ENCODE measurements around the gene GARS1.

Gene GARS1

DNA sequence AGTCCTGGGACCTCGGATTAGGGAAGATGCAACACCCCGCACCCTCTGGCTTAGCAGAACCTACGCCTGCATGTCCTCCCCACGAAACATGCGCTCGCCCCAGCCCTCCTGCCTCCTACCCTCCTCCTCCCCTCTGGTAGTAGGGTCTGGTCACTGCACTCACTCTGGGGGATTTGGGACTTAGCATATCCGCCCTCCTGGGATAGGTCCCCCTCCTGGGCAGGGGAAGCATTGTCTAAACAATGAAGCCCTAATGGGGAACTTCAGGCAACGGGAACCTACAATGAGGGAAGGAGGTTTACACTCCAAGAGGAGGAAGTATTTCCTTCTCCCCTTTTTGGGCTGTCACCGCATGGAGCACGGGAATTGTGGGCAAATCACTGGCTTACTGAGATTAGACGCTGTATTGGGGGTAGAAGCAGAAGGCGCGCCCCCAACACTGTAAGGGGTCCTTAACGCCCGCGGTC, 86.7 kb downstream of the GARS1 start:
- TF ChIP-seq, protein P1, sequence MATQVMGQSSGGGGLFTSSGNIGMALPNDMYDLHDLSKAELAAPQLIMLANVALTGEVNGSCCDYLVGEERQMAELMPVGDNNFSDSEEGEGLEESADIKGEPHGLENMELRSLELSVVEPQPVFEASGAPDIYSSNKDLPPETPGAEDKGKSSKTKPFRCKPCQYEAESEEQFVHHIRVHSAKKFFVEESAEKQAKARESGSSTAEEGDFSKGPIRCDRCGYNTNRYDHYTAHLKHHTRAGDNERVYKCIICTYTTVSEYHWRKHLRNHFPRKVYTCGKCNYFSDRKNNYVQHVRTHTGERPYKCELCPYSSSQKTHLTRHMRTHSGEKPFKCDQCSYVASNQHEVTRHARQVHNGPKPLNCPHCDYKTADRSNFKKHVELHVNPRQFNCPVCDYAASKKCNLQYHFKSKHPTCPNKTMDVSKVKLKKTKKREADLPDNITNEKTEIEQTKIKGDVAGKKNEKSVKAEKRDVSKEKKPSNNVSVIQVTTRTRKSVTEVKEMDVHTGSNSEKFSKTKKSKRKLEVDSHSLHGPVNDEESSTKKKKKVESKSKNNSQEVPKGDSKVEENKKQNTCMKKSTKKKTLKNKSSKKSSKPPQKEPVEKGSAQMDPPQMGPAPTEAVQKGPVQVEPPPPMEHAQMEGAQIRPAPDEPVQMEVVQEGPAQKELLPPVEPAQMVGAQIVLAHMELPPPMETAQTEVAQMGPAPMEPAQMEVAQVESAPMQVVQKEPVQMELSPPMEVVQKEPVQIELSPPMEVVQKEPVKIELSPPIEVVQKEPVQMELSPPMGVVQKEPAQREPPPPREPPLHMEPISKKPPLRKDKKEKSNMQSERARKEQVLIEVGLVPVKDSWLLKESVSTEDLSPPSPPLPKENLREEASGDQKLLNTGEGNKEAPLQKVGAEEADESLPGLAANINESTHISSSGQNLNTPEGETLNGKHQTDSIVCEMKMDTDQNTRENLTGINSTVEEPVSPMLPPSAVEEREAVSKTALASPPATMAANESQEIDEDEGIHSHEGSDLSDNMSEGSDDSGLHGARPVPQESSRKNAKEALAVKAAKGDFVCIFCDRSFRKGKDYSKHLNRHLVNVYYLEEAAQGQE (IDR thresholded peaks at IDR 0.05; ENCODE audit: insufficient replicate concordance, low read depth), result no peak
- TF ChIP-seq POLR2AphosphoS5 (IDR thresholded peaks at IDR 0.05; ENCODE audit: low read depth), result no peak
- TF ChIP-seq GABPA (IDR thresholded peaks at IDR 0.05; ENCODE audit: low read depth), result no peak
- TF ChIP-seq, protein P2, sequence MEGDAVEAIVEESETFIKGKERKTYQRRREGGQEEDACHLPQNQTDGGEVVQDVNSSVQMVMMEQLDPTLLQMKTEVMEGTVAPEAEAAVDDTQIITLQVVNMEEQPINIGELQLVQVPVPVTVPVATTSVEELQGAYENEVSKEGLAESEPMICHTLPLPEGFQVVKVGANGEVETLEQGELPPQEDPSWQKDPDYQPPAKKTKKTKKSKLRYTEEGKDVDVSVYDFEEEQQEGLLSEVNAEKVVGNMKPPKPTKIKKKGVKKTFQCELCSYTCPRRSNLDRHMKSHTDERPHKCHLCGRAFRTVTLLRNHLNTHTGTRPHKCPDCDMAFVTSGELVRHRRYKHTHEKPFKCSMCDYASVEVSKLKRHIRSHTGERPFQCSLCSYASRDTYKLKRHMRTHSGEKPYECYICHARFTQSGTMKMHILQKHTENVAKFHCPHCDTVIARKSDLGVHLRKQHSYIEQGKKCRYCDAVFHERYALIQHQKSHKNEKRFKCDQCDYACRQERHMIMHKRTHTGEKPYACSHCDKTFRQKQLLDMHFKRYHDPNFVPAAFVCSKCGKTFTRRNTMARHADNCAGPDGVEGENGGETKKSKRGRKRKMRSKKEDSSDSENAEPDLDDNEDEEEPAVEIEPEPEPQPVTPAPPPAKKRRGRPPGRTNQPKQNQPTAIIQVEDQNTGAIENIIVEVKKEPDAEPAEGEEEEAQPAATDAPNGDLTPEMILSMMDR (IDR thresholded peaks at IDR 0.05; ENCODE audit: insufficient read depth, low read length), result no peak
- peak in 1 of 2 experiments; percentile 17 for DNase-seq (ENCODE audit: low read depth in 1 of 2, low spot score in 1 of 2)
- H3K27ac ChIP-seq (replicated peaks), result no peak overlapping the region
- H3K27me3 ChIP-seq (ENCODE audit: insufficient read depth, poor library complexity, severe bottlenecking), result peaks cover 49% of the 10 kb centered on the region
- no peak overlapping the region for H3K4me3 ChIP-seq (replicated peaks; ENCODE audit: insufficient read depth, low read length)

DNA sequence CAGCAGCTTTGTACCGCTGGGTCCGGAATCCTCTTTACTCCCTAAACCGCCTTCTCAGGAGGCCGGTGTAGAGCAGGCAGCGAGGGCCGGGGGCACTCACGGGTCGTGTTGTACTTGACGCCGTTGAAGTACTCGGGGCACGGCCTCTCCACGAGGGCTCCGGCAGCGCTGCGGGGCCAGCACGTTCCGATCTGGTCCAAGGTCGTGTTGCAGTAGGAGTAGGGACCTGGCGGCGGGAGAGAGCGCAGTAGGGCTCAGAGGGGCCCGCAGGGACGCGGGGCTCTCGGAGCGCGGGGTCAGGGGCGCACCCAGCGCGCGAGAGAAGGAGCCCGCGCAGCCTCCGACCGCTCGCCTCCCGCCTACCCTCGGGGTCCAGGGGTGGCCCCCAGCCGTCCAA, 87.1 kb downstream of the GARS1 start:
- Histone ChIP-seq H3K4me3 (replicated peaks; ENCODE audit: insufficient read depth, low read length) (no peak overlapping the region), H3K27me3 (ENCODE audit: insufficient read depth, poor library complexity, severe bottlenecking) (peaks cover 49% of the 10 kb centered on the region), H3K27ac (replicated peaks) (no peak overlapping the region)
- peak in 1 of 2 experiments; percentile 3 for DNase-seq (ENCODE audit: low read depth in 1 of 2, low spot score in 1 of 2)
- TF ChIP-seq GABPA (IDR thresholded peaks at IDR 0.05; ENCODE audit: low read depth) (no peak), SPI1 (IDR thresholded peaks at IDR 0.05; ENCODE audit: borderline replicate concordance, low read depth) (no peak), POLR2AphosphoS5 (IDR thresholded peaks at IDR 0.05; ENCODE audit: low read depth) (no peak)
- TF ChIP-seq, protein P2 (IDR thresholded peaks at IDR 0.05; ENCODE audit: insufficient read depth, low read length), result no peak
- TF ChIP-seq, protein P1 (IDR thresholded peaks at IDR 0.05; ENCODE audit: insufficient replicate concordance, low read depth), result no peak

DNA sequence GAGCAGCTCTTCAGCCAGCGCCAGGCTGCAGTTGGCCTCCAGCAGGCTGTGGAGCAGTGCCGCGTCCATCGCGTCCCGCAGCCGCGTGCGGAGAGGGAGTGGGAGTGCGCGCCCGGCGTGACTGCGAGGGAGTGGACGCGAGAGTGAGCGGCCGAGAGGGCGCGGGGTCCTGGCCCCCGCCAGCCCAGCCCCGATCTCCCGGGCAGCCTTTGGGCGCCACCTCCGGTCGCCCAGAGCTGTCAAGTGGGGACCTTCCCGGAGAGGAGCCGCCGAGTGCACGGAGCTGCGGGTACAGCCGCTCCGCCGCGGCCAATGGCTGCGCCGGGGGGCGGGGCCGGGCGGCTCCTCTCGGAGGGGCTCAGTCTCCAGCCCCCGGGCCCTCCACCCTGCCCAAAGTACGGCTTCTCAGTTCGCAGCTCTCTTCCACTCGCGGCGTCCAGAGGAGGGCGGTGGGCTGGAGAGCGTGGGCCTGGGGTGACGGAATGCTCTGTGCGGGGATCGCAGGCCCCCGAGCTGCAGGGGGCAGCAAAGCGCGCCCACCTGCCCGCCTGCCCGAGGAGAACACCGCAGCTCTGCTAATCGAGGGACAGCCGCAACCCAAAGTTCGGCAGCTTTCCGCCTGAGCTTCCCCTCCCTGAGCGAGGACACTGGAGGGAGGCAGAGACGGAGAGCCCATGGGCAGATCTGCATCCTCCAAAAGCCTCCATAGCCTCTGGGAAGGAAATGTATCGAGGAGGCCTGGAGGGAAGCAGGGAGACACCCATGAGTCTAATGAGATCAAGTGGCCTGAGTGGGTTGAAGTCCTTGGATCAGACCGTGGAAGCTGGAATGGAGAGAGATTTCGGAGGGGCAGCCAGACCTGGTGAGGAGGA, 87.8 kb downstream of the GARS1 start, which contains the start of gene CRHR2:
CRHR2 (minus strand) TSS at position 245 of the 872 bp plus-strand sequence; CDS start at position 69, 176 bp downstream.
- no peak for DNase-seq (ENCODE audit: low read depth in 1 of 2, low spot score in 1 of 2)
- TF ChIP-seq, protein P1 (IDR thresholded peaks at IDR 0.05; ENCODE audit: insufficient replicate concordance, low read depth), result no peak
- TF ChIP-seq POLR2AphosphoS5 (IDR thresholded peaks at IDR 0.05; ENCODE audit: low read depth) (no peak), SPI1 (IDR thresholded peaks at IDR 0.05; ENCODE audit: borderline replicate concordance, low read depth) (no peak), GABPA (IDR thresholded peaks at IDR 0.05; ENCODE audit: low read depth) (no peak)
- TF ChIP-seq, protein P2 (IDR thresholded peaks at IDR 0.05; ENCODE audit: insufficient read depth, low read length), result no peak
- Histone ChIP-seq H3K4me3 (replicated peaks; ENCODE audit: insufficient read depth, low read length) (no peak within 1 kb of the TSS), H3K27me3 (ENCODE audit: insufficient read depth, poor library complexity, severe bottlenecking) (peaks cover 49% of the 10 kb centered on the region), H3K27ac (replicated peaks) (no peak within 1 kb of the TSS)

Measured in HL-60 (cell line).